ENCODE data around the gene TTLL6.

DNA sequence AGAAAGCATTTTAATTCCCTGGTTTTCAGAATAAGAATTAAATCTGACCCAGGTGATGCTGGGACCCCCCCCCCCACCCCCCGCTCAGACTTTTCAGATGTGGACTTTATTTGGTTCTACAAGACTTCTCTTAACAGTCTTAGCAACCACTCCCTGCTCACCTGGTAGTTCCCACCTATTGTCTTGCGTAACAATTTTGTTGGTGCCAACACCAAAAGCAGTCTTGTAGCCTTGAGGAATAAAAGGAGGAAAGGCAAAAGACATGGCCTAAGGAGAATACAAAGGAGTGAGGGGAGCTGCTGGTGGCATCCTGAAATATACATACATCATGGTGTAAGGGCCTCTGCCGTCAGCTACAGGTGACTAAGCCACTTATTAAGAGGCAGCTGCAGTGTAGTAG, 5.0 kb downstream of the TTLL6 start:
- TF ChIP-seq U2AF2 (optimal IDR thresholded peaks at IDR 0.05; ENCODE audit: low read depth, low read length): no peak
- no peak for TF ChIP-seq ETV1 (tag; conservative IDR thresholded peaks at IDR 0.05; ENCODE audit: low read depth)
